ENCODE data around the gene STKLD1.
A peak's percentile ranks its signal among the peaks of the same experiment; 100 is the strongest.
"Not testable (repeated sequence)": the region's sequence is repeated elsewhere in the genome, so short reads cannot be mapped to it uniquely, and the experiment has no call there.

Gene STKLD1

DNA sequence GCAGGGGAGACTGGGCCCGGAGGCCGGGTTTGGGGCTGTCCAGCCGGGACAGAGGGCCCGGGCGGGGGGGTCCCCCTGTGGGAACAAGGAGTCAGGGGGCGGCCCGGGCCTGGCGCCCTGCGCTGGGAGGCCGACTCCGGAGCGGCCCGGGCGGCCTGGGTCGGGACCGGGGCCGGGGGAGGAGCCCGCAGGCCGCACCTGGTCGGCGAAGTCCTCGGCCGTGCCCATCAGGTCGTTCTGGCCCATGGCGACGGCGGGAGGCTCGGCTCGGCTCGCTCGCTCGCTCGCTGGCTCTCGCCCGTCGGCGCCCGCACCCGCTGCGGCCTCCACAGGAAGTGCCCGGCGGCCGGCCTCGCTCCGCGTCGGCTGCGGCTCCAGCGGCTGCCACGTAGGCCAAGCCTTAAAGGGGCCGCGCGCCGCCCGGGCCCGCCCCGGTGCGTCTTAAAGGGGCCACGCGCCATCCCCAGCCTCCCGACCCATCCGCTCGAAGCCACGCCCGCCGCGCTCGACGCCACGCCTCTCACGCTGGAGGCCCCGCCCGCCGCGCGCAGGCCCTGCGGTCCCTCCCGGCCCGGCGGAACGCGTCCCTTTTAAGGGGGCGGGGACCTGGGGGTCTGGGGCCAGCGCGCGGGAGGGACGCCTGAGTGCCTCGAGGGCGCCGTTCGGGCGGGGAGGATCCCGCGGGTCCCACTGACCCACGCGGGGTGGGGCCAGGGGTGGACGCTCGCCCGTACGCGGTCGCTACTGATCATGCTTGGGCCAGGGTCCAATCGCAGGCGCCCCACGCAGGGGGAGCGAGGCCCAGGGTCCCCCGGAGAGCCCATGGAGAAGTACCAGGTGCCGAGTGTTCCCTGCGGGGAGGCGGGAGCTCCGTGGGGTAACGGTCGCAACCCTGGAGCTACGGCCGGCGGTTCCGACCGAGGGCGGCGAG, at the start of gene STKLD1, which contains the start of gene SURF4:
STKLD1 (plus strand) TSS at position 643 of the 931 bp plus-strand sequence; CDS start at position 751, 108 bp downstream.
SURF4 (minus strand) TSS at position 337 of the 931 bp plus-strand sequence; CDS start at position 246, 91 bp downstream.
- DNase-seq, result peak; percentile 80

DNA sequence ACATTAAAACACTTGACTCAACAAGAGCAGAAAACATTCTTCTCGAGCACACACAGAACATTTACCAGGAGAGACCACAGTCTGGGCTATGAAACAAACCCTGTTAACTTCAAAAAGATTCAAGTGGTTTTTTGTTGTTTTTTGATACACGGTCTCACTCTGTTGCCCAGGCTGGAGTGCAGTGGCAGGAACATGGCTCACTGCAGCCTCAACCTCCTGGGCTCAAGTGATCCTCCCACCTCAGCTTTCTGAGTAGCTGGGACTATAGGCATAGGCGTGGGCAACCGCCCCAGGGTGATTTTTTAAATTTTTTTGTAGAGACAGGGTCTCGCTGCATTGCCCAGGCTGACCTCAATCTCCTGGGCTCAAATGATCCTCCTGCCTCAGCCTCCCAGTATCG, 49.1 kb upstream of the STKLD1 start:
- DNase-seq, result not testable (repeated sequence)

DNA sequence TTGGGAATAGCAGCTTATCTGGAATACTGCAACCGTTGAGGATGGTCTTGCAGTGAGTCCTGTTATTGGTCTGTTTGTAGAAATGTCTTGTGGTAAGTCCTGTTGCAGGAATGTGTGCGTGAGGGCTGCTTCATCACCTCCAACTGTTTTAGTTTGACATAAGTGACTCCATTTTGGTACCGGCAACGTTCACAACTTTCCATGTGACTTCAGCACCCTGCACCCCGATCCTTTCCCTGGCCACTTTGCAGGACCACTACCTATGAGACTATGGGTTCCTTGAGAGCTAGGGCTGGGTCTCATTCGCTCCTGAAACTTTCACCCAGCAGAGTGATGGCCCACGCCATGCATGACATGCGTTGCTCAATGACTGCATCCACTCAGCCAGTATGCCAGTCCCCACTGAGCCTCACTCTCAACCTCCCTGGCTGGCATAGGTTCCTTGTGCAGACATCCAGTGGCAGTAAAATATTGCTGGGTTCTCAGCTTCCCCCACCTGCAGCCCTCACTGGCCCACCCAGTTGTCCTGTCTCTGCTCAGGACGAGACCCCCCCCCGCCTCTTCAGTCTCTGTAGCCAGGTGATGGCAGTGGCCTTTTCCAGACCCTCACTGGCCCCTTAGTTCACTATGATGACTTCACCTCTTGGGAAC, 48.2 kb upstream of the STKLD1 start:
- DNase-seq, result no peak

DNA sequence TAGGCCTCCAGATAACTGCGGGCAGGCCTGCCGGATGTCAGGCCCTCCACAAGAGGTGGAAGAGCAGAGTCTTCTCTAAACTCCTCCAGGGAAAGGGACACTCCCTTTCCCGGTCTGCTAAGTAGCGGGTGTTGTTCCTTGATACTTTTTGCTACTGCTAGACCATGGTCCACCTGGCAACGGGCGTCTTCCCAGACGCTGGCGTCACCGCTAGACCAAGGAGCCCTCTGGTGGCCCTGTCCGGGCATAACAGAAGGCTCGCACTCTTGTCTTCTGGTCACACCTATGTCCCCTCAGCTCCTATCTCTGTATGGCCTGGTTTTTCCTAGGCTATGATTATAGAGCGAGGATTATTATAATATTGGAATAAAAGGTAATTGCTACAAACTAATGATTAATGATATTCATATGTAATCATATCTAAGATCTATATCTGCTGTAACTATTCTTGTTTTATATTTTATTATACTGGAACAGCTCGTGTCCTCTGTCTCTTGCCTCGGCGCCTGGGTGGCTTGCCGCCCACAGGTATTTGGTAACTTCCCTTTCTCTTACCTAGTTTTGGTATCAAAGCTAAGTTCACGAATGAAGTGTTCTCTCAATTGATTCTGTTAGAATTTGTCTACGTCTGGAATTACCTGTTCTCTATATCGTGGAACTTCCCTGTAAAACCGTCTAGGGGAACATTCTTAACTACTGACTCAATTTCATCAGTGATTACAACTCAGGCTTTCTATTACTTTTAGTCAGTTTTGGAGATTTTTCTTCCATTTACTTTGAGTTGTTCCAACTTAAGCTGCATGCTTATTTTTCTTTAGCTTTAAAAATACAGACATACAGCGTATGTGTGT, 46.6 kb upstream of the STKLD1 start:
- DNase-seq, result not testable (repeated sequence)

DNA sequence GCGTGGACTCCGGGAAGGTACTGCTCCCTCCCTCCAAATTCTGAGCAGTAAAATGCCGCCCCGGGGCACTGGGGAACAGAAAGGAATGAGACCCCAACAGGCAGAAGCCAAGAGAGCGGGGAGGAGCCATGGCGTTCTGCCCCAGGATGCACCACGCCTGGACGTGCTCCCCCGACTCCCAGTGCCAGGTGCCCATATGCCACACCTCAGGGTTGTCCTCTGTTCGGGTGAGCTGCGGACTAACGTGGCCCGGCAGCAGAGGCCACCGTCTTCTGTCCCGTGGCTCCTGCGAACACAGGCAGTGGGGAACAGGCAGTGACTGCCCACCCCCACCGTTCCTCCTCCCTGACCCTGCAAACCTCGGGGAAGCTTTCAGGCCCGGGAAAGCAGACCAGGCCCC, 44.9 kb upstream of the STKLD1 start:
- no peak for DNase-seq

DNA sequence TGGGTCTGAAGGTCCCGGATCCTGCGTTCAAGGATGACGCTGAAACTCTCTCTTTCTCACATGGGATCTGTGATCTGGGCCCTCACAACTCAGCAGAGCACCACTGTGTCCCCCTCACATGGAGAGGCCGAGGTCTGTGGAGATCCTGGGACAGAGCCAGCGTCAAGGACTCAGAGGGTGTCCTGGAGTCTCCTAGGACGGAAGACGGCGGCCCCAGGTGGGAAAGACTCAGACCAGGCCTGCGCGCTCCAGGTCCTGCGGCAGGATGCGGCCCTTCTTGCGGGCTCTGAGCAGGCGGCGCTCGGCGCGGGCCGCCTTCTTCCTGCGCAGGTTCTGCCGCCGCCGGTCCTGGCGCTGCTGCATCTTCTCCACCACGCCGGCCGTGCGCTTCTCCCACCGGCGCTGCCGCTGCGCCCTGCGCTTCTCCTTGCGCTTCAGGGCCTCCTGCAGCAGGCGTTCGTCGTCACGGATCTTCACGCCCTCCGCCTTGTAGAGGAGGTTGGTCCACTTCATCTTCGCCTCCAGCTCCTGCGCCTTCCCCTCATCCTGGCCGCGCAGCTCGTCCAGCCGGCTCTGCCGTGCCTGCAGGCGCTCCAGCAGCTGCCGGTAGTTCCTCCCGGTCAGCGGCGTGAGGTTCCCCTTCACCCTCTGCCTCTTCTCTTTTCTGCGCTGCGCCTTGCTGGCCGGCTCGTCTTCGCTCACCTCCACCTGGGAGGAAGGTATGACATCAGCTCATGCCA, 44.4 kb upstream of the STKLD1 start:
- DNase-seq, result no peak

DNA sequence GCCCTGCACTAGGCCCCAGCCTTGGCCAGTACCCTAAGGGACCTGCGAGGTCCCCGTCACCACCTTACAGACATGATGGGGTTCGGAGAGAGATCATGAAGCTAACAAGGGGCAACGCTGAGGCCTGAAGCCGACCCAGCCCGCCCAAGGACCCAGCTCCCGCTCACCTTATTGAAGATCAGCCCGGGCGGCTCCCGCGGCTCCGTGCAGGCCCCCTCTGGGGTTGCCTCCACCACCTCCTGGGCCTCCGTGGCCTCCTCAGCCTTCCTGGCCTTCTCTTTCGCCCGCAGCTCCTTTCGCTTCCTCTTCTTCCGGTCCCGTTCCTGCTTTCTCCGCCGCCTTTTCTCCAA, 43.8 kb upstream of the STKLD1 start:
- no peak for DNase-seq

DNA sequence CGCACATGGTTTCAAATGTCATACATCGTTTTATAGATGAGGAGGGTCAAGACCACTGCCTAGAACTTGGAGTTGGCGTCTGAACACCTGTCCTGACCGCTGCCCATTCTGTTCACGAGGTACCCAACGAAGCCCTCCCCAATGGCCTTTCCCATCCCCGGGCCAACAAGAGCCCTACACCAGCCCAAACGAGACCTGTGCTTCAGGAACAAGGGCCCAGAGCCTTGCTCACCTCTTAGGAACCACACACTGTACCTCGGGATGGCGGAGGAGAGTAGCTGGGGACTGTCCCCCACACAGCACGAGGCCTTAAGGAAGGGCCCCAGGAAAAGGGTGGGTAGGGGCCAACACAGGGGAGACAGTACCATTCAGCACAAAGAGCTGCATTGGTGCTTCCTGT, 43.2 kb upstream of the STKLD1 start:
- DNase-seq, result no peak

DNA sequence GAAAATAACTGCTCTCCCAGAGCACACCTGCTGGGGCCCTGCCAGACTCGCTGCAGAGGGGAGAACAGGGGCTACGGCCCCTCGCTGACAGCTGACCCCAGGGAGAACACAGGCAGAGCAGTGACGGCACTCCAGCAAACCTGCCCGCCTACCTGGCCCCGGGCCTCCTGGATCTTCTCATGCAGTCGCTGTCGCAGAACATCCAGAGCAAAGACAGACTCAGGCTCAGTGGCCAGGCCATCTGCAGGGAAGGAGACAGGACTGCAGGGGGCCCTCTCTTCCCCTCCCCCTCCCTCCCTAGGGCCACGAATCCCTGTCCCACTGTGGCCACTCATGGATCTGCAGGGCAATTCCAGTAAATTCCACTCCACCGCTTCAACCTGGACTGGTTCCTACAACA, 42.6 kb upstream of the STKLD1 start:
- no peak for DNase-seq

DNA sequence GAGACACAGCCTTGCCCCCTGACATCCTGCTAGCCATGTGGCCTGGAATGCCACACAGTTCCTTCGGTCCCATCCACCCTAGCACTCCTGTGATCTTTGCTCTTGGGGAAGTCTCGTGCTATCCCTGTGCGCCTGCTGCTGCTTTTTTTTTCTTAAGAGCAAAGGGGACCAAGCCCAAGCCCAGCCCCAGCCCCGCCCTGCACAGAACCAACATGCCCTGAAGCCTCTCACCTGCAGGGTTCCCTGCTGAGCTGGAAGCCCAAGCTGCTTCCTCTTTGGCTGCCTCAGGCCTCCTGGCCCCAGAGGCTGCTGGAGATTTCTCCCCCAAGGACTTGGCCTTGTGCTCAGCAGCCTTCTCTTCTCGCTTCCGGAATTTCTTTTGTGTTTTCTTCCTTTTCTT, 42.0 kb upstream of the STKLD1 start:
- no peak for DNase-seq

DNA sequence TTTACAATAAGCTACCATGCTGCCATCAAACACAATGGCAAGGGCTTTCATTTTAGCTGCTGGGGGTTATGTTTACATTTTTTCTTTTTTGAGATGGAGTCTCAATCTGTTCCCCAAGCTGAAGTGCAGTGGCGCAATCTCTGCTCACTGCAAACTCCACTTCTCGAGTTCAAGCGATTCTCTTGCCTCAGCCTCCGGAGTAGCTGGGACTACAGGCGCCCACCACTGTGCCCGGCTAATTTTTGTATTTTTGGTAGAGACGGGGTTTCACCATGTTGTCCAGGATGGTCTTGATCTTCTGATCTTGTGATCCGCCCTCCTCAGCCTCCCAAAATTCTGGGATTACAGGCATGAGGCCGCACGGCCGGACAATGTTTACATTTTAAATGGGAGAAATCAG, 41.3 kb upstream of the STKLD1 start:
- not testable (repeated sequence) for DNase-seq

DNA sequence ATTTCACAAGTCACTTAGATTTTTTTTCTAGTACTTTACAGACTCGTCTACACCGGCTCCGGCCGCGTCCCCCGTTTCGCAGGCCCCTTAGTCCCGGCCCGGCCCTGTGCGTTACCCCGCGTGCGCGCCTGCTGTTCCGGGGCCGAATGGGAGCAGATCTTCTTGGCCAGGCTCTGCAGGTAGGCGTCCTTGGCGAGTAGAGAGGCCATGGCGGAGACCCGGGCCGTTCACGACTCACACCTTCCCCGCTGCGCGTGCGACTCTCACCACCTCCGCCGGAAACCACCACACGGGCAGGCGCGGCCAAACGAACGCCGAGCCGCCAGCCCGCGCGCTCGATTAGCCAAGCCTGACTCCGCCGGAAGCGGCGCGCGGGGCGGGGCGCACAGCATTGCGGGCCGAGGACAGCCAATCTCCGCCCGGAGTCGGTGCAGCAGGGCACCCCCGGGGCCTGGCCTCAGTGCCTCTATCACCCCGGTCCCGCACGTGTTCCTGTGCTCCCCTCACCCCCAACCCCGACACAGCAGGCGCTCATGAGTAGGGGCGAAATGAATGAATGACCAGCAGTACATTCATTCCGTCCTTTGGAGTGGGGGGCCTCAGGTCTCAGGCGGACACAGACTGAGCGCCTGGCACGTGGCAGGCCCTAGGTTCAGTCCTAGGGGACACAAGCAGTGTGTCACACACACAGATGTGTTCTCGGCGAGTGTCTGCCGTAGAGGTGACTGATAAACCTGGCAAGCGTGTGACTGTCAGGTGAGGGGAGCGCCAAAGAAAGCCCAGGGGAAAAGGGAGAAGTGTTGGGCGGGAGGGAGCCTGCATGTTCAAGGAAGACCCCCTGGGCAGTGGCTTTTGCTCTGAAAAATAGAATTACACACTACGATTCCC, 40.0 kb upstream of the STKLD1 start, which contains the start of gene SURF6:
SURF6 (minus strand) TSS at position 265 of the 888 bp plus-strand sequence; CDS start at position 209, 56 bp downstream.
- peak; percentile 74 for DNase-seq

DNA sequence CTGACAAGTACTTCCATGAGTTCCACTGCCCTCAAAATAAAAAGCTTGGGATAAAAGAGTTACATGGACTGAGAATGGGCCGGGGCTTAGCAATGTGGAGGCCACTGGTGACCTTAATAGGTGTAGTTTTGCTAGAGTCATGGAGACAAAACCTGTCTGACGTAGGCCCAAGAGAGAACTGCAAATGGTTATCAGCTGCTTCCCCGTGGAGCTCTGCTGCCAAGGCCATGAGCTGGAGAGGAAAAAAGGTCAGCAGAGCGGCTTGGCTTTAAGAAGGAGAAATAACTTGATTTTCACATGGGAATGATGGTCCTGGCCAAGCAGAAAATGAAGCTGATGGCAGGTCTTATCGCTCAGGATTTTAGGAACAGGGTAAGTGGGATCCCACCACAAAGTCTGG, 36.5 kb upstream of the STKLD1 start:
- DNase-seq, result no peak

DNA sequence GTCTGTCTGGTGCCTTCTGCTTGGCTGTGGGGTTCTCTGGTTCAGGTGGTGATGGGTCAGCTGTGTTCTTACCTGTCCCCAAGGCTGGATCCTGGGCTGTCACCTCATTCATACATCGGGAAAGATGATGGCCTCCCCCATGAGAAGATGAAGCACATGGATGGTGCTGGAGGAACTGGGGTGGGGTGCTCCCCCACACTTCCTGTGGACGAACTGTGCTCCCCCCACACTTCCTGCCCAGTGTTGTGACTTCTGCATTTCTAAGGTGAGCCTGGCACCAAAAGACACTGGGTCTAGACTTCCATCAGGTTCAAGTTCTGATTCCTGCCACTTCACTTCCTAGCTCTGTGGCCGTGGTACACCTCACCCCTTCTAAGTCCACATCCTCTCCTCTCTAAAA, 35.9 kb upstream of the STKLD1 start:
- DNase-seq, result no peak

DNA sequence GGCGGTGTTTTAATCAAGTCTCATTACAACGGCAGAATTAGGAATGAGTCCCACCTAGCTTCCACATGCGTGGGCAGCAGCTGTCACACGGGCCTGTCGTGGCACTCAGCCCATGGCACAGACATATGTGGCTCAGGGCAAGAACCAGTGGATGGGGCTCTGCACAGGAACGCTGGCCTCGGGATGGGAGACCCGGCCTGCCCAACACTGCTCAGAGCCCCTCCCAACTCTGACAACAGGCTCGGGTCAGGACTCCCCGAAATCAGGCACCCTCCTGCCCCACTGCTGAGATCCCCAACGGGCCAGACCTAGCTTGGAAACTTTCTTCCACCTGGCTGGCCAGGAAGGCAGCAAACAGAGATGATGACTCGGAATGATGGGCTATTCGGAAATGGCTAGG, 35.2 kb upstream of the STKLD1 start:
- DNase-seq, result no peak

DNA sequence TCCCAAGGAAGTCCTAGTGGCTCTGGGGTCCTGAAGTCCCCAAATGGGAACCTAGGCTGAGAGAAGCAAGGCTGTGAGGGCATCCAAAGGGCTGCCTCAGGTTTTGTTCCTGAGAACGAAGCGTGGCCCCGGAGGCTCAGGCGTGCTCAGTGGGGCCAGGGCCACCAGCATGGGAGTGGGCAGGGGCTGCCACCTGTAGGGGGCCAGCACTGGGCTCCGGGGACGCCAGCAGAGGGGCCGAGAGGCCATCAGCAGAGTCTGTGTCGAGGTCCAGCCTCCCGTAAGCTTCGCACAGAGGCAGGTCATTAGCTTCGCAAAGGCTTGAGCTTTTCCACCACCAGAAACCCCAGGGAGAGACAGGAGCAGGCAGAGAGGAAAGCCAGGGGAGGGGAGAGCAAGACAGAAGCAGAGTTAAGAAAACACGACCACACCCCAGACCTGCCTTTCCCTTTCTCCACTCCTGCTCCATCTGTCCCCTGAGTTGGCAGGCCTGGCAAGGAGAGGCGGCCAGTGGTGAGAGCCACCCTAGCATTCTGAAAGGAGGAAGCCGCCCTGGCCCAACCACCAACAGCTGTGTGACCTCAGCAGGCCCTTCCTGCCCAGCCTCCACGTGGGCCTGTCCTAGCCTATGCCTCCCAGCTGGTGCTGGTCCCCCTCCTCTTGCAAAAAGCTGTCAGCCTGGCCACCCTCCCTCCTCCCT, 34.6 kb upstream of the STKLD1 start:
- no peak for DNase-seq

DNA sequence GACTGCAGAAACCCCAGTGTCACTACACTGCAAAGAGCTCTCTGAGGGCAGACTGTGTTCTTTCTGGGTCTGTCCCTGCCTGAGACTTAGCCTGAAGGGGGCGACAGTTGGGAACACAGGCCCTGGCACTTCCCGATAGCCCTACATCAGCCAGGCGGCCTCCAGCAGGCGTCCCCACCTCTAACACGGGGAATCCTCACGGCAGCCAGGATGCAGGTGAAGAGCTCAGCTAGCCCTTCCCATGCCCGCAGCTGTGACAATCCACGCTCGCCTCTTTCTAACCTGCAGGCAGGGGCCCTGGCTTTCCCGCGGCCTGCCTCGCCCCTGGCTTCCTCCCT, 34.1 kb upstream of the STKLD1 start:
- DNase-seq, result no peak

DNA sequence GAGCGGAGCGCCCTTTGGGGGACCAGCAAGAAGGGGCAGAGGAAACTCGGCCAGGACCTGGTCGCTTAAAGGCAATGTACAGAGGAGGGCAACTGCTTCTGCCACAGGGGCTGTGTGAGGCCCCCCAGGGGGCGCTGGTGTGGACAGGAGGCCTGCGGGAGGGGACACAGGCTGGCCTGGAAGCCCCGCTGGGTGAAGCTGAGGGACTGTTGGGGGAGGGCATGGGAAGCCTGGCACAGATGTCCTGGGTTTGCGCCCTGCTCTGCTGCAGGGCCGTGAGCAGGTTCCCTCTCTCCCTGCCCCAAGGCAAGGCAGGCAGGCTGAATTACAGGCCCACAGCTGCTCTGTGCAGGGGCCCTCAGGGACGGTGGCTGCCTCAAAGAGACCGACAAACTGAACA, 33.6 kb upstream of the STKLD1 start:
- DNase-seq, result no peak

DNA sequence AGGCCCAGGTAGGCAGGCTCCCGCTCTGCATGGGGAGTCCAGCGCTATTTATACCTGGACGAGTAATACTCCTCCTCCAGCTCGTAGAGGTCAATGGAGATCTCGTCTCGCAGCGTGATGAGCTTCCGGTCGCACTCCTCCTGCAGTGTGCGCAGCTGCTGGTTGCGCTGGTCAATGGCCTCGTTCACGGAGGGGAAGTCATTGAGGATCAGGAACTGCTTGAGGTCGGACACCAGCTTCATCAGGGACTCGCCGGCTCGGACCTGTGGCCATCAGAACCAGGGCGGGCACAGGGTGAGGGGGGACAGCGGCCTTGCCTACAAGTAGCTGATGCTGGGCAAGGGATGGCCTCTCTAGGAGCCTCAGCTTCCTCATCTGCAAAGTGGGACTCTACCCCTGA, 32.1 kb upstream of the STKLD1 start:
- no peak for DNase-seq

DNA sequence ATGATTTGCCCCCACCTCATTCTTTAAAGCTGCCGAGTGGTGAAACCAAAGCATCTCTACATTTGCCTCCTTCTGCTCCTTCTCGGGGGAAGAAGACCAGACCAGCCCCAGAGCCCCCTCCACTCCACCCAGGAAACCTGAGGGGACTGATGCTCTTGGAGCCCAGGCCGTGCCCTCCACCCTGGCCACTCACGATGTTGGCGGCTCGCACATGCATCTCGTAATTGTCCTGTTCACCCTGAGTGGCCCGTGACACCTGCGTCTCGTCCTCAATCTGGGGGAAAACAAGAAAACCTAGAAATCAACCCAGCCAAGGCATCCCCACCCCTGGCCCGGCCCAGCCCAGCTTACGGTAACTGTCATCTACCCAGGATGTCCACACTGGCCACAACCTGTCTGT, 31.2 kb upstream of the STKLD1 start:
- DNase-seq, result no peak

DNA sequence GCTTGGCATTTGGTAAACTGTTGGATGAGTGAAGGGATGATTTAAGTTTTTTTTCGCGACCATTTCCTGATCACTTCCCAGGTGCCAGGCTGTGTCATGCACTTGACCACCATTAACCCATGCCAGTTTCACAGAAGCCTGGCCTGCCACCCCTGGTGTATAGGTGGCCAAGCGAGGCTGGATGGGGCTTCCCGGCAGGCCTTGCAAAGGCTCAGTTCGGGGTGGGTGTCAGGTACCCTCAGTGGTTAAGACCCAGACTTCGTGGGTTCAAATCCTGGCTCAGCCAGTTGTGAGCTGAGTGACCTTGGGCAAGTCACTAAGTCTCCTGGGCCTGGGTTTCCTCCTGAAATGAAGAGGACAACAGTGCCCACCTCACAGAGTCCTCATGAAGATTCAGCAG, 30.6 kb upstream of the STKLD1 start:
- no peak for DNase-seq

Measured in NCI-H2081 treated with DMSO at 0.1 percent for 48 hours (cell line).